ENCODE results near the gene GLP1R. TPM values are rescaled to one million over a fixed set of nuclear protein-coding genes. Genes with fewer than 3 reads are reported as not detected.

The GLP1R gene
- total and polyA plus RNA-seq, 2 of the 13 experiments (the other 11 are each of a cell fraction or from before 2014, with no cell fraction given), result not detected

GRCh38 chr6:39072830-39073229 lies 24.2 kb downstream of the GLP1R start:
- ChIA-PET CTCF (ENCODE audit: low intra/inter-chr PET ratio, low total read pairs) (no interaction called here), POLR2A (no interaction called here)
- no peaks in the 10 kb centered on the region for H4K20me1 ChIP-seq (ENCODE audit: insufficient read depth, low read length)
- peaks cover 8 to 9% of the 10 kb centered on the region in 2 experiments; a peak in 4 of 5 replicates for H3K27me3 ChIP-seq (ENCODE audit: control insufficient read depth in 1 of 2, insufficient read depth in 2 of 2, low read length in 2 of 2)
- no peak overlapping the region for H3K9ac ChIP-seq (ENCODE audit: insufficient read depth, low read depth, low read length)
- in situ Hi-C loops (cut with HindIII; ENCODE audit: extremely low pct_ligation_motif_present, low pct_unique_long_range_greater_than_20kb), result no loop called here
- WGBS (ENCODE audit: low lambda C conversion rate), result 64% methylated on average over 9 of the region's 9 CpGs
- no peaks in the 10 kb centered on the region for H3K4me1 ChIP-seq (ENCODE audit: insufficient read depth, low read length)
- DNase-seq (ENCODE audit: low spot score) (no peak), FAIRE-seq (no peak), ATAC-seq (no peak; the same call in 2 of the 3 replicates)
- H3K9me3 ChIP-seq (ENCODE audit: low read length), result no peaks in the 10 kb centered on the region
- no peaks in the 10 kb centered on the region for H3K79me2 ChIP-seq (ENCODE audit: insufficient read depth, low read length)
- BruUV-seq (replicated peaks), result no TSS peak
- no peak overlapping the region for H3K27ac ChIP-seq (ENCODE audit: extremely low read length, insufficient read depth, low read length)
- intact Hi-C loops (cut with micrococcal nuclease; ENCODE audit: unreplicated experiment), result no loop called here
- TF ChIP-seq BCL6 (CRISPR knock-in tag; IDR thresholded peaks at IDR 0.05) (no peak), BCL3 (CRISPR knock-in tag; IDR thresholded peaks at IDR 0.05) (no peak), BHLHE40 (IDR thresholded peaks at IDR 0.05; ENCODE audit: low read length) (no peak), ZNF432 (CRISPR knock-in tag; IDR thresholded peaks at IDR 0.05; ENCODE audit: borderline replicate concordance) (no peak), PHF5A (CRISPR knock-in tag; IDR thresholded peaks at IDR 0.05; ENCODE audit: low read depth, unreplicated experiment) (no peak), ZNF776 (CRISPR knock-in tag; IDR thresholded peaks at IDR 0.05) (no peak)
- H2AFZ ChIP-seq (ENCODE audit: low read length), result no peak overlapping the region
- H3K4me3 ChIP-seq (replicated peaks in 1 of 3; ENCODE audit: insufficient read depth in 1 of 3, low read depth in 2 of 3, low read length in 3 of 3), result no peak overlapping the region
- H3K4me2 ChIP-seq (ENCODE audit: low read depth, low read length), result no peak overlapping the region
- H3K36me3 ChIP-seq (replicated peaks in 1 of 2; ENCODE audit: control insufficient read depth in 1 of 2, insufficient read depth in 2 of 2, low read length in 2 of 2), result no peaks in the 10 kb centered on the region

GRCh38 chr6:39073471-39074355 lies 25.1 kb downstream of the GLP1R start:
- H3K4me3 ChIP-seq (replicated peaks in 1 of 3; ENCODE audit: insufficient read depth in 1 of 3, low read depth in 2 of 3, low read length in 3 of 3), result no peak overlapping the region
- no peaks in the 10 kb centered on the region for H3K4me1 ChIP-seq (ENCODE audit: insufficient read depth, low read length)
- no peaks in the 10 kb centered on the region for H3K9me3 ChIP-seq (ENCODE audit: low read length)
- intact Hi-C loops (cut with micrococcal nuclease; ENCODE audit: unreplicated experiment), result no loop called here
- peaks cover 8 to 9% of the 10 kb centered on the region in 2 experiments; a peak in 4 of 5 replicates for H3K27me3 ChIP-seq (ENCODE audit: control insufficient read depth in 1 of 2, insufficient read depth in 2 of 2, low read length in 2 of 2)
- no peak overlapping the region for H3K4me2 ChIP-seq (ENCODE audit: low read depth, low read length)
- FAIRE-seq (no peak), ATAC-seq (no peak; the same call in 2 of the 3 replicates), DNase-seq (ENCODE audit: low spot score) (no peak)
- no peaks in the 10 kb centered on the region for H3K79me2 ChIP-seq (ENCODE audit: insufficient read depth, low read length)
- POLR2A ChIA-PET, result no interaction called here
- WGBS (ENCODE audit: low lambda C conversion rate), result 37% methylated on average over 14 of the region's 17 CpGs
- no peak overlapping the region for H3K9ac ChIP-seq (ENCODE audit: insufficient read depth, low read depth, low read length)
- H3K36me3 ChIP-seq (replicated peaks in 1 of 2; ENCODE audit: control insufficient read depth in 1 of 2, insufficient read depth in 2 of 2, low read length in 2 of 2), result no peaks in the 10 kb centered on the region
- BruUV-seq (replicated peaks), result no TSS peak
- no peak overlapping the region for H3K27ac ChIP-seq (ENCODE audit: extremely low read length, insufficient read depth, low read length)
- CTCF ChIA-PET (ENCODE audit: low intra/inter-chr PET ratio, low total read pairs), result no interaction called here
- in situ Hi-C loops (cut with HindIII; ENCODE audit: extremely low pct_ligation_motif_present, low pct_unique_long_range_greater_than_20kb), result no loop called here
- H4K20me1 ChIP-seq (ENCODE audit: insufficient read depth, low read length), result no peaks in the 10 kb centered on the region
- H2AFZ ChIP-seq (ENCODE audit: low read length), result no peak overlapping the region
- TF ChIP-seq ARID5B (CRISPR knock-in tag; IDR thresholded peaks at IDR 0.05) (no peak), ATAD3A (CRISPR knock-in tag; IDR thresholded peaks at IDR 0.05) (no peak), ZNF235 (CRISPR knock-in tag; IDR thresholded peaks at IDR 0.05; ENCODE audit: borderline replicate concordance) (no peak), JUND (CRISPR knock-in tag; IDR thresholded peaks at IDR 0.05) (no peak), ZNF513 (CRISPR knock-in tag; conservative IDR thresholded peaks at IDR 0.05) (no peak)
